Inflammatory macrophage treated with lipopolysaccharide for 1 hour (primary cell): ENCODE measurements around the gene NLGN1.

Source experiments
- DNase-seq, 2 donors: peaks; one replicate each; pipeline ENCODE4 v3.0.0-alpha.2; 2020 to 2022

The NLGN1 gene

DNA sequence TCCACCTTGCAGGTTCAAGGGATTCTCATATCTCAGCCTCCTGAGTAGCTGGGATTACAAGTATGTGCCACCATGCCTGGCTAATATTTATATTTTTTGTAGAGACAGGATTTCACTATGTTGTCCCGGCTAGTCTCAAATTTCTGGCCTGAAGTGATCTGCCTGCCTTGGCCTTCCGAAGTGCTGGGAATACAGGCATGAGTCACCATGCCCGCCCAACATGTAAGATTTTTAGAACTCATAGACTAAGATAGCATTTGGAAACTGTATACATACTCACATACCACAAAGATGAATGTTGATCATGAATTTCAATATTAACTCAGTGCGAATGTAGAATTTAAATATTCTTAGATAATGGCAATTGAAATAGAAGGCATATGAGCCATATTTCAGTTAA, 718.9 kb downstream of the NLGN1 start:
- no peak for DNase-seq

DNA sequence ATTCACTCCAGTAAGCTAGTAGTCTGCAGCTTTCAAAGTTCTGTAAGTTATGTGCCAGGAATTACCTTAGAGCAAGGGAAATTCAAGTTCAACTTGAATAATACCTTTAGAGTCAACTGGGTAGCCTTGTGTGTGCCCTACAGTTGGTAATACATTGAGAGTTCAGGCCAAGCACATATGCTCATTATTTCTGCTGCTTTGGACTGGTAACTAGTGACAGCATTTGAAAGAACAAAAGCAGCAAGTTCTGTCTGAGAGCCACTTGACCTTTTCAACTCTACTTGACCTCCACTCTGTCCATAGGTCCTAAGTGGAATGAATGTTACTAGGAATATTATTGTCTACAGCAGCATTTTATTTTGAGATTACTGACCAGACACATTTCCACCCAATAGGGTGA, 723.5 kb downstream of the NLGN1 start:
- no peak for DNase-seq

DNA sequence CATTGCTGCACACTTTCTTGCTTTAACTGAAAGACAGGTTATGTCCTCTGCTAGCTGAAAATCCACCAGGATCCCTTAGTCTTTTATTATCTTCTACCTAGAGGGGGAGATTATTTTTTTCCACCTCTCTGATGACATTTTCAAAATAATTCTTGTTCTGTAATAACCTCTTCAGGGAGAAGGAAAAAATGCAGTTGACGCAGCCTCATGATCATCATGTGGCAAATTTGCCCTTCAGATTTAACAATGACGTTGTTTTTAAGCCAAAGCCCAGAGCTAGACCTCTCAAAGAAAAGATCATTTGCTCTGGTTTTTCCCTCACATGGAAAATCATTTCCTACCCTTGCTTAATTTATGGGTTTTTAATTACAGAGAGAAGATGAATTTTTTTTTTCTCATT, 724.9 kb downstream of the NLGN1 start:
- no peak for DNase-seq

DNA sequence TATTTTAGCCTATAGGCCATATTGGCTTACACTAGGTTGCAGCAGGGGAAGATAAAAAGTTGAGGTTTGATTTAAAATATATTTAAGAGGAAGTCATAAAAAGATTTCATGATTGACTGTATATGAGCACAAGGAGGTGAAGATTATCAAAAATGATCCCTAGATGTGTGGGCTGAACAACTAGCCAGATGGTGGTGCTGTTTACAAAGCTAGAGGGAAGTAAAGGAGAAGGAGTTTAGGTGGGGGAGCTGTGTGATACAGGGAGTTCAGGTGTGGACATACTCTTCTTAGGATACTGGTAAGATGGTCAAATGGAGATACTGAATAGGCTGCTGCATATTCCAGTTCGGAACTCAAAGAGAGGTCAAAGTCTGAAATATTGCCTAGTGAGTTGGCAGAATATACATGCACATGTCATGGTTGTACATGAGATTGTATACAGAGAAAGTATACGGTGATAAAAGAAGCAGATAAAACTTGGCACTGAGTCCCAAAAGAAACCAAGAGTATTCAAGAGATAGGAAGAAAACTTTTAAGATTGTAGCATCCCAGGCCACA, 727.8 kb downstream of the NLGN1 start:
- DNase-seq, result no peak

DNA sequence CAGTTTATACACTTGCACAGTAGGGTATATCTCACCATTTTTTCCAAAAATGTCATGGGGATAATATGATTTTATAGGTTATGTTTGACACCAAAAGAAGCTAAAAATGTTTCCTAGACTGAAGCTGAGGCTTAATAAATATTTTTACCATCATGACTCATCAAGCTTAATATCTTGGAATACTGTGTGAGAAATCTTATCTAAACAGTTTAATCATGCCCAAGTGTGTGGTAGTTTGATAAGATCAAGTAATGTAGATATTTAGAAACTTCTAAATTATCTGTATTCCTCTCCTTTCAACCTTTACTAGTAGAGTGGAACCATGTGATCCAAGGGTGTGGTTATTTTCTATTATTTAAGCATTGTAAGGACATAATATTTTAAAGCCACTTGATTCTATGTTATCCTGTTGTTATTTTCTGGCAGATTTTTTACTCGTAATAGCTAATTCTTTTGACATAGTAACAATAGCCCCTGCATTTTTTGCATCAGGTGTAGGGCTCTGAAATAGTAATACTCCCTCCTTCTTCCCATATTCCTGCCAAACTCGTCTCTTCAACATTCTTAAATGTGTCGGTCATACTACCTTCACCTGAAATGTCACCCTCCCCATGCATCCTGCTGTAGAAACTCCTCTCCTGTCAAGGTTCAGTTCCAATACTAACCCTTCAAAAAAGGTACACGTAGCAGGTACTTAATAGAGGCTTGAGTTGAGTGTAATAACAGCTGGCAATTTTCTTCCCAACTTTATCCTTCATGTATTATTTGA, 729.6 kb downstream of the NLGN1 start:
- DNase-seq, result no peak

DNA sequence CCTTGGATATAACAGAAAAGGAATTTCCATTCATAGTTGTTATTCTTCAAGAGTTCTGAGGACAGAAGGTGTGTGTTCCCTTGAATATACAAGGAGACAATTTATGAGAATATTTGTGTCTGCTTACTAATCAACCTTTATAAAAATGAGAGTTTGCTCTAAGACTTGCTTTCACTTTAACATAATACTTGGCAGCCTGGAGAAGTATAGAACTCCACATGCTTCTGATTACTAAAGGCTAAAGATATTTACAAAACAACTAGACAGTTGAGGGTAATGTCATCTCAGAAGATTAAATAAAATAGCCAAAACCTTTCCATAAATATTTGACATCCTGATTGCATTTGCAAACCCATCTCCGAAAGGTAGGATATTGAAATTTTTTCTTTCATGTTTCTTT, 734.5 kb downstream of the NLGN1 start:
- no peak for DNase-seq

DNA sequence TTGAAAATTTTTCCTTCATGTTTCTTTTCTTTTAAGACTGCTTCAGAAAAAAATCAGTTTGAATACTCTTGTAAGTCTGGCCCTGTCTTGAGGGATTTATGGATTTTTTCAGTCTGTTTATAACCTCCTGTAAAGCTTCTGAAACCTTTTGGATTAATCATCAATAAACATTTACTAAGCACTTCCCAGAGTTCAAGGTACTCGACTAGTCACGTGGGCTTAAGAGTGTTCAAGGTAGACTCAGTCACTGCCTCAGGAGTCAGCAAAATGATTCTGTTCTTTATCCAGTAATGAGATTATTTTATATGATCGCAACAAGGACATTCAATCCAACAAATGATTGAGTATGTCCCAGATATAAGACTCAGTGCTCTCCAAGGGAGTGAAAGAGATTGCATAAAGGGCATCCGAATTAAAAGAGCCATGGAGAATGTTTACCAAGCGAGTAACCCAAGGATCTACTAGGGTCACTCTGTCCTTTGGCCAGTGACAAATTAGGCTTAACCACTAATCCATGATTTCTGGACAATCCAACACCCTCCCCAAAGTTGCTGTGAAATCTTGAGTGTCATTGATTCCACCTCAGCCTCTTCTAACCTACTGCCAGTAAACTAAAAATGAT, 735.0 kb downstream of the NLGN1 start:
- no peak for DNase-seq

DNA sequence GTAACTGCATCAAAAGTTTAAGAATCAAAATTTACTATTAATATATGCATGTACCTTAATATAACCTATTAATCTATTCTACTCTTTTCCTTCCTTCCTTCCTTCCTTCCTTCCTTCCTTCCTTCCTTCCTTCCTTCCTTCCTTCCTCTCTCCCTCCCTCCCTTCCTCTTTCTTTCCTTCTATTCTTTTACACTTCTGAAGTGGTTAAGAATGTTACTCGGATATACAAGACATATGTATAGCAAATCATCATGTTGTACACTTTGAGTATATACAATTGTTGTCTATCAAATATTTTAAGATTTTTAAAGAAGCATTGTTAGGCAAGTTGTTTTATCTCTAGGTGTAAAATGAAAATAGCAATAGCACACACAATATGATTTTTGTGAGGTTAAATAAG, 748.5 kb downstream of the NLGN1 start:
- DNase-seq, result no peak

DNA sequence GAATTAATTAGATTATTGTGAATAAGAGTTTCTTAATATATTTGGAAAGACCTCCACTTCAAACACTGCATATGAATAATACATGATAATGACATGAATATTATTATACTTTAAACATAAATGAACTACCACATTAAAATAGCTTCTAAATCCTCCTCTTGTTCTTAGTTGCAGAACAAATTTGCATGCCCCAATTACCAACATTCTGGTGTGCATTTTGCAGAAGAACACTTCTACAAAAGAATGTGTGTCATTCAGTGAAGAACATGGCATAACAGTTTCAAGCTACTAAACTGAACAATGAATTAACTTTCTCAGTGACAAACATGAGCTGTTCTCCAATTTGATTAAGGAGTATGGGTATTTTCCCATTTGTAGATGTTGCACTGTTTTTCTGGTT, 750.3 kb downstream of the NLGN1 start:
- DNase-seq, result no peak

DNA sequence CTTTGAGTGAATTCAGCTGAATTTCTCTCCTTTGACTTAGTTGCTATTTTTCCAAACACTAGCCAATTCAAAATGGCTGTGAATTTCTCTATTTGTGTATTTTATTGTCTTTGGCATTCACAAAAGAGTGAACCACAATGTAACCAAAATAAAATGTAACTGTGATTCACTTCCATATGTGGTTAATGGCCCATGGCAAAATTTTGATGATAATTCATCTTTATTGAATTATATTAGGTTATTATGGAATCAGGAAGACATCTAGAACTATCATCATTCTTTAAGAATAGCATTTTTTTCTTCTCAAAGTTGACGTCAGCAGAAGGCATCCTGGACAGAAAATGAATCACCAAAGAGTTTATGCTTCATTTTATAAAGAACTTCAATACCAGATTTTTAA, 756.3 kb downstream of the NLGN1 start:
- DNase-seq, result no peak

DNA sequence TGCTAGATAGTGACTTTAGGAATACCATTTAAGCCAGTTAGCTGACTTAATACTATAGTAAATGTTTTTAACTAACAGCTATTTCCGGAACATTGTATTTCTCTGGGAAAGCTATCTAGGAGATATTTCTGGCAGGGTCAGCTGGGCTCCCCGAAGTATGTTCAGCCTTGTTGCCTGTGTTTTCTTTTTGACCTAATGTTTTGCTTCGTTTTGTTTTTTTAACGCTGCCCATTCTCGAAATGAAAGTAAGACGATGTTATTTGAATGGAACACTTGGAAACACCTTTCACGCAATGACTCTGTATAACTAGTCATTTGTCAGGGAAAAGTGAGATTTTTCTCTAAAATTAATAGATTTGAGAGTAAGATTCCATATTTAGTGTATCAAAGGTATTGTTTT, 758.7 kb downstream of the NLGN1 start:
- DNase-seq, result no peak

DNA sequence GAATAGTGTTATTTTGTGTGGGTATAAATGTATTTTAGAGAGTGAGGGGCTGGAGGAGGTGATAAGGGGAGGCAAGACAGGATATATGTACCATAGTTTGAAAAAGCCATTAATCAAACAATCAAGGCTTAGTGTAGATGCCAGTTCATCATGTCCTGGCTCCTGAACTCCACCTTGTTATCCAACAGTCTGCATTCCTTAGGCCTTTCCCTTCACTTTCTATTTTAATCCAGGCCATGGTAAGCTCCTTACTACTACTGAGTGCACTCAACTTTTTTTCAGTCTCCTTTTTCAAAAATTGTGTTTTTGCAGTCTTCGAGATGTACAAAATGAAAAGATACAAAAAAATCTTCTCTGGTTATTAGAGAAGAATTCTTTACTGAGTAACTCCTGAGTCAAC, 761.1 kb downstream of the NLGN1 start:
- no peak for DNase-seq

DNA sequence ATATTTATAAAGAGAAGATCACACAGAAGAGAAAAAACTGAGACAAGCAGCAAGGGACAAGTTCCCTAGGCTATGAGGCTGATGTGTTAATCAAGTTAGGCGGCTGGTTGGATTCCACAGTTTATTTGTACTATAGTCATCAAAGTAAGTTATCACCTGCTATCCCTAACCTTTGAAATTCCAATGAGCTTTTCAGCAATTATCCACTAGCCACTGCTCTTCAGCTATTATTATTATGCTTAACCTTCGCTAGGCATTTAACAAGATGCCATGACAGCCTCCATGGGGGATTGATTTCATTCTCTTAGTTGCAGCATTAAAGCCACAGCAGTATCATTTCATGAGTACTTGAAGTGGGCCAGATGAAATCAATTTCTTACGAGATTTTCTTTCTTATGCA, 762.1 kb downstream of the NLGN1 start:
- no peak for DNase-seq

DNA sequence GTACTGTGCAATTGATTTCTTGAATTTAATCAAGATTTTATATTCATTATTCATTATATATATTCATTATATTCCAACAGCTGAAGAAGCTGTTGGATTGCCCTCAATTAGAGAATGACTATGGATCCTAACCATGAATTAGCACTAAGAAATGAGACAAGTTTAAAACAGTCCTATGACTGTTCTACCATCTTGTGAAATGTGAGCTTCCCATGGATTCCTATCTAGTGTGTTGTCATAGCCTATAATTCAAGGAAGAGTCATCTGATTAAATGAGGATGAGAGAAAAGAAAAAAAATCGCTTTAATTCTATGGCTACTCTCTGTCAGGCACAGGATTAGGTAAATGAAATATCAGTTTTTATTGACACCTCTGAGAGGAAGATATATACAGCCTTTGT, 765.0 kb downstream of the NLGN1 start:
- no peak for DNase-seq

DNA sequence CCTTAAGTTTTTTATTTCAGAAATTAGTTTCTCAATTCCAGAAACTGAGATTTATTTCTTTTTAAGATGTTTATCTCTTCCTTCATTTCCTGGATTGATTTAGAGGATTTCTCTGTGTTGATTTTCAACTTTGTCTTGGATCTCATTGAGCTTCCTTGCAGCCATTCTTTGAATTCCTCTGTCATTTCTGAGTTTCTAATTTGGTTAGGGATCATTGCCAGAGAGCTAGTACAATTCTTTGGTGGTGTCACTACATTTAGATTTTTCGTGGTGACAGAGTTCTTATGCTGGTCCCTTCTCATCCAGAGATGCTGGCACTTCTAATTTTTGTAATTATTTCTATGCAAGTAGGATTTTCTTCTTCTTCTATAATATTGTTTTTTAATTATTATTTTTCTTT, 770.5 kb downstream of the NLGN1 start:
- DNase-seq, result no peak

DNA sequence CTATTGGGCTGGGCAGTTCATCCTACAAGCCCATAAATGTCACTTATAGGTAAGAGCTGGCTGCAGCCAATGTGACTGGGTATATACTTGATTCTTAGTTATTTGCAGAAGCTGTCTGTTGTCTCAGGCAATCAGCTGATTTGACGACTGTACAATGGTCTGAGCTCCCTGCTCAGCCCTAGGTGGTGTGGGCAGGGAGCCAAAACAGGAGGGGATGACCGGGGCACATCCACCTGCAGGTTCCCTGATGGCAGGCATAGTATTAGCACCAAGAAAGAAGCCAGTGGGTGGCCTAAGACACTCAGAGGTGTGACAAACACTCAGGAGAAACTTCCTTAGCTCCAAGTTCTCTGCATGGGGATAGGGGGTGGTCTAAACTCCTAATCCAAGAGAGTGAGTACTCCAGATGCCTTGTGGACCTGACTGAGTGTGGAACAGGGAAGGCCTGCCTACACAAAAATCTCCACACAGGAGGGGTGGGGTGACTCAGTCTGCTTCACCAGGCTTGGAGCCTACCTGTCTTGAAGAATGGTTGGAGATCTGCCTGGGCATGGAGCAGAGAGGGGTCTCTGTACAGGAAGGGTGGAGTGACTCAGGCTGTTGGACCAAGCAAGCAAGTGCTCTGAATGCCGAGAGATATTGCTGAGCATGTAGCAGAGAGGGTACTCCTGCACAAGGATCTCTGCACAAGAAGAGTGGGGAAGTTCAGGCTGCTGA, 771.2 kb downstream of the NLGN1 start:
- DNase-seq, result no peak

DNA sequence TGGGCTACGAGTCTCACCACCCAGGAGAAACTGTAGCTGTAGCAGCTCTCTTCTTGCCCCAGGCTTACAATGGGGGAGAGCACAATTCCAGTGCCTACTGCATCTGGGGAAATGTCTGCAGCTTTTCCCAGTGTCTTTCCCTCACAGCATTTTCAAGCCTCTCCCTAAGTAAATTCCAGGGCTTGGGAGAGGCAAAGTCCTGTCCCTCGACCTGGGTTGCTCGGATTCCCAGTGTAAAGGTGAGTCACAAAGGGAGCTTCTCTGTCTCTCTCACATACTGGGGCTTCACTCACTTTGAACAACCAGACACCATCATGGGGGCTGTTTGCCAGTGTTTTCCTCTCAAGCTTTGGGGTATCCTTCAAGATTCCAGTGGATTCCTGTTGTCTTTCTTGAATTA, 772.2 kb downstream of the NLGN1 start:
- no peak for DNase-seq

DNA sequence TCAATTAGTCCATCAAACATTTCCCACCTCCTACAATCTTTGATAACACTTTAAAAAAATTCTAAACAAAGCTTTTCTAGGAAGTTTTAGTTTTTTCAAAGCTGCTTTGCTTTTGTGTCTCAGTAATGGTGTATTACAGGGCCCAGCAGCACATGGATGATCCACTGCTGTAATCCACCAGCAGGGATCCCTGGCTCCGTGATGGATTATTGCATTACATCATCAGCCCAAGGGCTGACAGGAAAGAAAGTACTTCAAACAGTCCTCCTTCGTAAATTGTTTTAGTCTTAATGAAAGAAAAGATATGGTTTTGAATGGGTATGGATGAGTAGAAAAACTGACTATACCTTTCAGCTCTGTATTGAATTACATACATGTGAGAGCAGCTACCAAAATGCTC, 772.7 kb downstream of the NLGN1 start:
- no peak for DNase-seq

DNA sequence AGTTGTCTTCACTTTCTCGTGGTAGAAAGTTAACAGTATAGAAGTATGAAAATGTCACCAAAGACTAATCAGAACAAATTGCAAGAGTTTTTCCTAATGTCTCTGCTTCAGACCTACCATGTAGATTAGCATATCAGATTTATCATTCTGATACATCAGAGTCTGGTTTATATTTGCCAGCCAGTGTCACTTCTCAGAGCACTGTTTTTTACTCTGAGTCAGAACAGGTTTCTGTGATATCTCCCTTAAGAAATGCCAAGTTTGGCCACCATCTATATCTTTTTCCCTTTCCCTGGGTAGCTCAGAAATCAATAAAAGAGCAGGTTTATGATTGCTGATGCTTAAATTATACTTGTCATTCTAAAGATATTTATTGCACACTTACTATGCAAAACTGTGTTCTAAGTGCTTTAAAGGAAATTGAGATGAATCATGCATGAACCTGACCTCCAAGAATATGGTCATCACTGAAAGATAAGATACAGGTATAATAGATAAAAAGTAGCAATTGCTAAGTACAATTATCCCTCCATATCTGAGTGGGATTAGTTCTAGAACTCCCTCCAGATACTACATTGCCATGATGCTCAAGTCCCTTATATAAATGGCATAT, 788.9 kb downstream of the NLGN1 start:
- no peak for DNase-seq

DNA sequence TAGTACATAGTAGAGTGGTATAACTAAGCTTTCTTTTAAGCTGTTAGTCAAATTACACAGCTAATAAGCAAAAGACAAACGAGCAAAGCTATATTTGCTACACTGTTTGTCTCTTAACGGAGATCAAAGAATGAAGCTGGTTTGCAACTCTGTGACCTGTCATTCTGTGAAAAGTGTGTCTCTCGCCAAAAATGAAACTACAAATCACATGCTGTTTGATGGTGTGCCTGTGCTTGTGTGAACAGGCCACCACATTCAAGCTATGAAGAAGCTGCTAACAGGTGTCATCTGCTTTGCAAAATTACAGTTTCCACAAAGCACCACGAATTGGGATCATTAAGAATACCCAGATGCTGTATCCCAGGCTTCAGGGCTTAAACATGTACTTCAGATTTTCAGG, 793.8 kb downstream of the NLGN1 start:
- no peak for DNase-seq

DNA sequence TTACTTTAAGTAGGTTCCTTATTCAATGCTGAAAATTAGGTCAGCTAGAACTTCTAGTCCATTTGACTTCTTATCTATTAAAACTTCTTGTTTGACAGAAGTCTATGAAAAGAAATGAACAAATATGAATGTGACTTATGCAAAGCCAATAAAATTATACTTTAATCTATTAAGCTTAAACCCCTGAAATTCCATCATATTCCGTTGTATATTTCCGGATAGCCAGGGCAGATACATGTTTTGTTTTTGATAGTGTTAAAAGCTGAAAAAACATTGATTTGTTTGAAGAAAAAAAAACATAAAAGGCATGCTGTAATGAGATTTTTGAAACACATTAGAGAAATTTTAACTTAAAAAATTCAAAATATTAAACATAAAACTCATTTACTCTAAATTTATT, 794.4 kb downstream of the NLGN1 start:
- no peak for DNase-seq

DNA sequence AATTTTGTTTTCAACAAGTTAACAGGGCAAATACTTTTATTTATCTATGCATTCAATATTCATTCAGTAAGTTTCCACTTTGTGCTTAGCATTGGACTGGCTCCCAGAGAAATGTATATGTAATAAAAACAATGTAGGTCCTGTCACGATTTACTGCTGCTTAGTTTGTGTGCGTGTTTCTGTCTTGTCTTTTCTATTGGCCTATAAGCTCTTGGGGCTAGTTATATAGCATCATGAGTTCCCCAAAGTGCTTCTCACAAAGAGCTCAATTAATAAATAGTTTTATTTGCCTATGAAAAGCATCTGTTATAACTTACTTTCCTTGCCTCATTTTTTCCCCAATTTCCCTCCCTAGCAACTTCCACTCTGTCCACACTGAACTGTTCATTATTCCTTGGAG, 794.9 kb downstream of the NLGN1 start:
- no peak for DNase-seq

DNA sequence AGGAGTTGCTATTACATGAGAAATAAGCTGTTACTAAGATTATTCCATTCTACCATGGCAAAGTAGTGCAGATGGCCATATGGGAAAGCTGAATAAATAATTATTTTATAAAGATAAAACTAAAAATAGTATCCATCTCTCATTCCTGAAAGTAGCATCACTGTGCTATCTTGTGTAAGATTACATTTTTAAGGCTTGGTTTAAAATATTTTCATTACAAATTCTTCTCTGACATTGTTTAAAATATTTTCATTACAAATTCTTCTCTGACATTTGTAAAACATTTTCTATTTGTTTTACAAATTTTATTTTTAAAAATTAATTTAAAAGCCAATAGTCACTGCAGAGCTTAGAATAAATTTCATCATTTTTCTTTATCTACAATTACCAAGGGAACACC, 796.1 kb downstream of the NLGN1 start:
- no peak for DNase-seq

DNA sequence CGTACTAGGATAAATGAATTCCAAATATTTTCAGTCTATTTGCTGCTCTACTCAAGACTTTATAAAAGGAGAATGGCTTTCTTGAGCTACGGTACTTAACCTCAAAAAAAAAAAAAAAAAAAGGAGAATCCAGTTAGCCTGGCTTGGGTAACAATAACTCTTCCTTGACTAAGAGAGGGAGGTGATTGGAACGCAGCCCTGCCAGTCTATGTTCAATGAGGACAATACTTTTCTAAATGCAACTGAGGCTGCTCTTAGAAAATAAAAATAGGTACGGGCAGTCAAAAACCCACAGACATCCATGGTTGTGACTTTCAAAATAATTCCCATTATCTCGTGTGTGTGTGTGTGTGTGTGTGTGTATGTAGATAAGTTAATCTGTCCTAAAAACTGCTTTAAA, 799.9 kb downstream of the NLGN1 start:
- no peak for DNase-seq
